SK-N-SH treated with all-trans-retinoic acid at 6 μM for 48 hours (cell line): ENCODE data around the gene ASCC3.
A peak's percentile ranks its signal among the peaks of the same experiment; 100 is the strongest.

Experiments
- ATAC-seq: fragments of 200-7000 bp; cut with Tn5 transposase; 3 replicates; pipeline ENCODE4 v1.9.1; 2020; ENCODE audit warnings: mild to moderate bottlenecking, moderate library complexity
- ARNTL ChIP-seq: fragments of 450-650 bp; formaldehyde crosslinking; IDR thresholded peaks from 2 replicates; pipeline ENCODE4 v1.5.0; 2020; ENCODE audit warnings: low read depth, mild to moderate bottlenecking, moderate library complexity, borderline replicate concordance
- BACH2 ChIP-seq: fragments of 250-450 bp; sonication (Bioruptor Pico); IDR thresholded peaks from 2 replicates; pipeline ENCODE4 v1.9.0; 2021; ENCODE audit warnings: mild to moderate bottlenecking, borderline replicate concordance
- CSDC2 ChIP-seq: fragments of 250-450 bp; sonication (Bioruptor Pico); IDR thresholded peaks from 2 replicates; pipeline ENCODE4 v1.5.0; 2020; ENCODE audit warnings: mild to moderate bottlenecking, moderate library complexity
- ESRRG ChIP-seq: fragments of 250-450 bp; sonication (Bioruptor Pico); IDR thresholded peaks from 2 replicates; pipeline ENCODE4 v1.6.1; 2021; ENCODE audit warnings: mild to moderate bottlenecking
- GLIS3 ChIP-seq: fragments of 250-450 bp; sonication (Bioruptor Pico); IDR thresholded peaks from 2 replicates; pipeline ENCODE4 v1.5.0; 2020; ENCODE audit warnings: mild to moderate bottlenecking, moderate library complexity
- ISL1 ChIP-seq: fragments of 250-450 bp; sonication (Bioruptor Pico); IDR thresholded peaks from 2 replicates; pipeline ENCODE4 v2.1.2; 2022; ENCODE audit warnings: mild to moderate bottlenecking, moderate library complexity
- OSR1 ChIP-seq: fragments of 250-450 bp; sonication (Bioruptor Pico); IDR thresholded peaks from 2 replicates; pipeline ENCODE4 v1.8.0; 2022; ENCODE audit warnings: moderate library complexity, mild to moderate bottlenecking, inconsistent platforms
- POU6F1 ChIP-seq: fragments of 250-450 bp; sonication (Bioruptor Pico); IDR thresholded peaks from 2 replicates; pipeline ENCODE4 v1.8.0; 2021; ENCODE audit warnings: low read depth, mild to moderate bottlenecking, moderate library complexity, borderline replicate concordance
- PPARA ChIP-seq: fragments of 250-450 bp; sonication (Bioruptor Pico); IDR thresholded peaks from 2 replicates; pipeline ENCODE4 v1.5.0; 2020; ENCODE audit warnings: mild to moderate bottlenecking, borderline replicate concordance
- RARB ChIP-seq: fragments of 250-450 bp; sonication (Bioruptor Pico); IDR thresholded peaks from 2 replicates; pipeline ENCODE4 v1.8.0; 2021; ENCODE audit warnings: mild to moderate bottlenecking, moderate library complexity
- SNAI2 ChIP-seq: fragments of 250-450 bp; sonication (Bioruptor Pico); IDR thresholded peaks from 2 replicates; pipeline ENCODE4 v1.5.0; 2020; ENCODE audit warnings: mild to moderate bottlenecking, moderate library complexity
- TCF4 ChIP-seq: fragments of 250-450 bp; sonication (Bioruptor Pico); IDR thresholded peaks from 2 replicates; pipeline ENCODE4 v1.8.0; 2021; ENCODE audit warnings: mild to moderate bottlenecking, moderate library complexity, borderline replicate concordance
- TOX ChIP-seq: fragments of 250-450 bp; sonication (Bioruptor Pico); IDR thresholded peaks from 2 replicates; pipeline ENCODE4 v1.8.0; 2021; ENCODE audit warnings: mild to moderate bottlenecking, moderate library complexity, borderline replicate concordance
- ZC3H10 ChIP-seq: fragments of 250-450 bp; sonication (Bioruptor Pico); IDR thresholded peaks from 2 replicates; pipeline ENCODE4 v1.5.1; 2021; ENCODE audit warnings: mild to moderate bottlenecking, moderate library complexity
- ZFP3 ChIP-seq: fragments of 250-450 bp; sonication (Bioruptor Pico); IDR thresholded peaks from 2 replicates; pipeline ENCODE4 v1.5.0; 2020; ENCODE audit warnings: mild to moderate bottlenecking, moderate library complexity
- ZFP30 ChIP-seq: fragments of 450-650 bp; formaldehyde crosslinking; IDR thresholded peaks from 2 replicates; pipeline ENCODE4 v1.5.0; 2022; ENCODE audit warnings: mild to moderate bottlenecking, moderate library complexity
- ZNF565 ChIP-seq: fragments of 450-650 bp; formaldehyde crosslinking; conservative IDR thresholded peaks from 2 replicates; pipeline ENCODE4 v1.5.0; 2020; ENCODE audit warnings: low read depth, mild to moderate bottlenecking, moderate library complexity
- ZNF70 ChIP-seq: fragments of 450-650 bp; formaldehyde crosslinking; IDR thresholded peaks from 2 replicates; pipeline ENCODE4 v1.5.0; 2020; ENCODE audit warnings: mild to moderate bottlenecking, moderate library complexity
- ZNF8 ChIP-seq: fragments of 450-650 bp; formaldehyde crosslinking; IDR thresholded peaks from 2 replicates; pipeline ENCODE4 v1.5.0; 2020; ENCODE audit warnings: mild to moderate bottlenecking, moderate library complexity
- TF ChIP-seq, protein P1 (sequence below): fragments of 250-450 bp; sonication (Bioruptor Pico); IDR thresholded peaks from 2 replicates; pipeline ENCODE4 v1.5.1; 2020; ENCODE audit warnings: low read depth, mild to moderate bottlenecking, moderate library complexity
- TF ChIP-seq, protein P2 (sequence below): fragments of 250-450 bp; sonication (Bioruptor Pico); IDR thresholded peaks from 2 replicates; pipeline ENCODE4 v1.8.0; 2020; ENCODE audit warnings: mild to moderate bottlenecking, moderate library complexity, borderline replicate concordance
- TF ChIP-seq, protein P3 (sequence below): fragments of 250-450 bp; sonication (Bioruptor Pico); IDR thresholded peaks from 2 replicates; pipeline ENCODE4 v1.5.1; 2021; ENCODE audit warnings: mild to moderate bottlenecking, moderate library complexity

The ASCC3 gene

DNA sequence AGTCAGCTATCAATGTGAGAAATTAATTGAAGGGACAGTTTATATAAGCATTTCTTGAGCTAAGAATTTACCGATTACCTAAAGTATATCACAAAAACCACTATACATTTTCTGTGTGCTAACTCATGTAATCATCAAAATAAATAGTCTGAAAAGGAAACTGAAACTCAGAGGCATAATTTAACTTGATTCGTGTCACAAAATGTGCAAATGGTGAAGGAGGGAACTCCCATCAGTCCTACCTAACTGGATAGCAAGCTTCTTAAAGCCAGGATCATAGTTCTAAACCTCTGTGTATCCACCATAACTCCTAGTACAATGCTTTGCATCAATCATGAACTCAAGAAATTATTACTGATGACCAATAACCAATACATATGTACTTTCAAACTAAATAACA lies 91.0 kb downstream of the ASCC3 start:
- no peak for ATAC-seq
- TF ChIP-seq SNAI2 (CRISPR knock-in tag), result no peak
- TF ChIP-seq OSR1, result no peak
- TF ChIP-seq, protein P1, sequence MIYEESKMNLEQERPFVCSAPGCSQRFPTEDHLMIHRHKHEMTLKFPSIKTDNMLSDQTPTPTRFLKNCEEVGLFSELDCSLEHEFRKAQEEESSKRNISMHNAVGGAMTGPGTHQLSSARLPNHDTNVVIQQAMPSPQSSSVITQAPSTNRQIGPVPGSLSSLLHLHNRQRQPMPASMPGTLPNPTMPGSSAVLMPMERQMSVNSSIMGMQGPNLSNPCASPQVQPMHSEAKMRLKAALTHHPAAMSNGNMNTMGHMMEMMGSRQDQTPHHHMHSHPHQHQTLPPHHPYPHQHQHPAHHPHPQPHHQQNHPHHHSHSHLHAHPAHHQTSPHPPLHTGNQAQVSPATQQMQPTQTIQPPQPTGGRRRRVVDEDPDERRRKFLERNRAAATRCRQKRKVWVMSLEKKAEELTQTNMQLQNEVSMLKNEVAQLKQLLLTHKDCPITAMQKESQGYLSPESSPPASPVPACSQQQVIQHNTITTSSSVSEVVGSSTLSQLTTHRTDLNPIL (CRISPR knock-in tag), result no peak
- TF ChIP-seq ZFP3 (CRISPR knock-in tag), result no peak
- TF ChIP-seq, protein P2, sequence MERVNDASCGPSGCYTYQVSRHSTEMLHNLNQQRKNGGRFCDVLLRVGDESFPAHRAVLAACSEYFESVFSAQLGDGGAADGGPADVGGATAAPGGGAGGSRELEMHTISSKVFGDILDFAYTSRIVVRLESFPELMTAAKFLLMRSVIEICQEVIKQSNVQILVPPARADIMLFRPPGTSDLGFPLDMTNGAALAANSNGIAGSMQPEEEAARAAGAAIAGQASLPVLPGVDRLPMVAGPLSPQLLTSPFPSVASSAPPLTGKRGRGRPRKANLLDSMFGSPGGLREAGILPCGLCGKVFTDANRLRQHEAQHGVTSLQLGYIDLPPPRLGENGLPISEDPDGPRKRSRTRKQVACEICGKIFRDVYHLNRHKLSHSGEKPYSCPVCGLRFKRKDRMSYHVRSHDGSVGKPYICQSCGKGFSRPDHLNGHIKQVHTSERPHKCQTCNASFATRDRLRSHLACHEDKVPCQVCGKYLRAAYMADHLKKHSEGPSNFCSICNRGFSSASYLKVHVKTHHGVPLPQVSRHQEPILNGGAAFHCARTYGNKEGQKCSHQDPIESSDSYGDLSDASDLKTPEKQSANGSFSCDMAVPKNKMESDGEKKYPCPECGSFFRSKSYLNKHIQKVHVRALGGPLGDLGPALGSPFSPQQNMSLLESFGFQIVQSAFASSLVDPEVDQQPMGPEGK (CRISPR knock-in tag), result no peak
- TF ChIP-seq ZFP30, result no peak
- TF ChIP-seq ZNF70 (CRISPR knock-in tag), result no peak
- no peak for TF ChIP-seq PPARA
- TF ChIP-seq ARNTL, result no peak
- TF ChIP-seq, protein P3, sequence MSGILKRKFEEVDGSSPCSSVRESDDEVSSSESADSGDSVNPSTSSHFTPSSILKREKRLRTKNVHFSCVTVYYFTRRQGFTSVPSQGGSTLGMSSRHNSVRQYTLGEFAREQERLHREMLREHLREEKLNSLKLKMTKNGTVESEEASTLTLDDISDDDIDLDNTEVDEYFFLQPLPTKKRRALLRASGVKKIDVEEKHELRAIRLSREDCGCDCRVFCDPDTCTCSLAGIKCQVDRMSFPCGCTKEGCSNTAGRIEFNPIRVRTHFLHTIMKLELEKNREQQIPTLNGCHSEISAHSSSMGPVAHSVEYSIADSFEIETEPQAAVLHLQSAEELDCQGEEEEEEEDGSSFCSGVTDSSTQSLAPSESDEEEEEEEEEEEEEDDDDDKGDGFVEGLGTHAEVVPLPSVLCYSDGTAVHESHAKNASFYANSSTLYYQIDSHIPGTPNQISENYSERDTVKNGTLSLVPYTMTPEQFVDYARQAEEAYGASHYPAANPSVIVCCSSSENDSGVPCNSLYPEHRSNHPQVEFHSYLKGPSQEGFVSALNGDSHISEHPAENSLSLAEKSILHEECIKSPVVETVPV (CRISPR knock-in tag), result no peak
- no peak for TF ChIP-seq ZNF8 (CRISPR knock-in tag)
- TF ChIP-seq RARB (CRISPR knock-in tag), result no peak
- TF ChIP-seq ESRRG (CRISPR knock-in tag), result no peak
- no peak for TF ChIP-seq TOX (CRISPR knock-in tag)
- no peak for TF ChIP-seq TCF4 (CRISPR knock-in tag)
- TF ChIP-seq ZNF565, result no peak

DNA sequence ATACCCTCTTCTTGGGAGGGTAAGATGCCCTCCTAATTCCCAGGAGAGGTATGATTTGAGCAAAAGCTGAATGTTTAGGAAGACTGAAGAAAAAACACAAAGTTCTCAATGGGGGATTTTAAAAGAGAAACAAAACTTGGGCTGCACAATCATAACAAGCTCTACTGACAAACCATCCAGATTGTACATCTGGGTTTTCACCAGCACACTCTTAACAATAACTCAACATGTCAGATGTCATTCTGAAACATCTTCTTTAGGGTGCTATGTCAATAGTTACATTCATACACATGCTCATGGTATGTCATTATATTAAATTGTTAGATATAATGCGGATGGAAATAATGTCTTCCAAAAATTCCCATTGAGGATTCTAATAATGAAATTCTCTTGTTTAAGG lies 95.1 kb downstream of the ASCC3 start:
- TF ChIP-seq ZNF565 (no peak), ISL1 (CRISPR knock-in tag) (no peak), TOX (CRISPR knock-in tag) (no peak), ZFP30 (no peak)
- TF ChIP-seq, protein P2 (CRISPR knock-in tag), result no peak
- no peak for ATAC-seq

DNA sequence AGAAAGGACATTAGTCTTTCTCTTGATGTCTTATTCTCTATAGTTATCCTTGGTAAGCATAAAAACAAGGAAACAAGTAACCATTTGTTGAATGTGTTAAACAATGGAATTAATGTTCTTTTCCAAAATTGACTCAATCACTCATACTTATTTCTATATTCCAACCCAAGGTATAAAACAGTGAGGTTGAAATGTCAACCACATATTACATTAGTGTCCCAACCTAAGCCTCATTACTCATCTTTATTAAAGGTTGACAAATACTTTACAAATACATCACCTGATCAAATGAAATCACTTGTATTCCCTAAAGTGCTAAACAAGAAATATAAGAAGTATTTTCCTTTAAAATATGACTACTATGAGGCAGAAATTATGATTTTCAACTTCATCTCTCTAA lies 100.5 kb downstream of the ASCC3 start:
- TF ChIP-seq, protein P1 (CRISPR knock-in tag), result no peak
- TF ChIP-seq ZC3H10 (CRISPR knock-in tag) (no peak), ZNF70 (CRISPR knock-in tag) (no peak), ZFP3 (CRISPR knock-in tag) (no peak)
- TF ChIP-seq, all 23 proteins: peak for 0
- ATAC-seq, result no peak

DNA sequence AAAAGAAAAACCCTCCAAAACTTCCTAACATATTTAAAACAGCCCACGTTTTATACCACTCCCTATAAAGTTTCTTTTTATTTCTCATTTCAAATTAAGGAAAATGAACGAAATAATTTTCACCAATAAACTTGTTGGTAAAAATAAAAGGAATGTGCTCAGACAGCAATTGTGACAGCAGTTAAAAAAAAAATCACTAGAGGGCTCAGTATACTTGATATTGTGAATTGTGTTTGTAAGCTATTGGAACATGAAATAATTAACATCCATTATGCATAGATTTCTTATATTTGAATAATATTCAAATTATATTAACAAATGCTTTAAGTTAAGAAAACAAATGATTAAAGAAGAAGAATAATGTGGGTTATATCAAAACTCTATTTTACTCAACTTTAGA lies 105.5 kb downstream of the ASCC3 start:
- 0 out of 3 replicates have a peak, but pooled peaks have one; percentile 37 for ATAC-seq
- TF ChIP-seq ISL1 (CRISPR knock-in tag), result no peak
- no peak for TF ChIP-seq BACH2 (CRISPR knock-in tag)
- no peak for TF ChIP-seq ZFP30
- no peak for TF ChIP-seq OSR1
- TF ChIP-seq PPARA, result no peak
- no peak for TF ChIP-seq CSDC2 (CRISPR knock-in tag)
- no peak for TF ChIP-seq GLIS3
- no peak for TF ChIP-seq POU6F1 (CRISPR knock-in tag)
- TF ChIP-seq, protein P1 (CRISPR knock-in tag), result no peak
- TF ChIP-seq, protein P2 (CRISPR knock-in tag), result no peak
- no peak for TF ChIP-seq SNAI2 (CRISPR knock-in tag)
- TF ChIP-seq TOX (CRISPR knock-in tag), result no peak
